Posterior cingulate gyrus (tissue), 11 donors: Measurements from ENCODE around the gene ADAMTSL4.
"Not testable (repeated sequence)": the region's sequence is repeated elsewhere in the genome, so short reads cannot be mapped to it uniquely, and the experiment has no call there.

Experiments used
- DNase-seq, 10 donors: peaks; one replicate each; pipeline versions ENCODE4 v3.0.0 to v3.0.0-alpha.2; 2020 to 2021; ENCODE audit warnings: mixed read lengths in 3 of 10
- intact Hi-C: fragments of 100-400 bp; cut with DNase I; formaldehyde crosslinking; loops from one replicate; pipeline ENCODE4 v1.15.1; 2023

The ADAMTSL4 gene

DNA sequence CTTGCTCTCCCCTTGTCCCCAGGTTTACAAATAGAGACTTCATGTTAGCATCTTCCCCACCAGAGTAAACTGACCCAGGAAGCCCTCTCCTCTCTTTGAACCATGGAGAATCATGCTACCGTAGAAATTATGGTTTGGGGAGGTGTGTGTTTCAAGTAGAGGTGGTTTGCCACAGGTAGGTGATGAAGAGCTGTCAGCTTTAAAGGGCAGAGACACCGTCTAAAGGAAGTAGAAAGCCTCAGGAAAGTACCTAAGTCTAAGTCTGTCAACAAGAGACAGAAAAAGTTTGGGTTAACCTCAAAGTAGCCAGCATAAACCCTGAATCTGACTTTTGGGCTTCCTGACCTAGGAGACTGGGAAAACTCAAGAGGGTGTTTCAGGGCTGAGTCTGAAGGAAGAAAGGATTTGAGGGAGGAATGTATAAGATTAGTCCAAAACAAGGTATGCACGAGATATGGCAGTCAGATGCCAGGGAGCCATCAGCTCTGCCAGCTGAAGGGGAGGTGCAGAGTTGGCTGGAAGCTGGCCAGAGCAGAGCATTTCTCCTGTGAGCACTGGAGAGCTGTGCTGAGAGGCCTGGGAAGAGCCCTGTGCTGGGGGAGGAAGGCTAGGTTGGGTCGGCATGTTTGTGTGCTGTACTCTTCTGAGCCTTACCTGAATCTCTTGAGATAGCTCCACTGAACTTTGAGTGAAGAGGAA lies 14.3 kb downstream of the ADAMTSL4 start:
- peak in 1 of 10 donors; percentile 67 for DNase-seq
- intact Hi-C loops, result no loop called here

DNA sequence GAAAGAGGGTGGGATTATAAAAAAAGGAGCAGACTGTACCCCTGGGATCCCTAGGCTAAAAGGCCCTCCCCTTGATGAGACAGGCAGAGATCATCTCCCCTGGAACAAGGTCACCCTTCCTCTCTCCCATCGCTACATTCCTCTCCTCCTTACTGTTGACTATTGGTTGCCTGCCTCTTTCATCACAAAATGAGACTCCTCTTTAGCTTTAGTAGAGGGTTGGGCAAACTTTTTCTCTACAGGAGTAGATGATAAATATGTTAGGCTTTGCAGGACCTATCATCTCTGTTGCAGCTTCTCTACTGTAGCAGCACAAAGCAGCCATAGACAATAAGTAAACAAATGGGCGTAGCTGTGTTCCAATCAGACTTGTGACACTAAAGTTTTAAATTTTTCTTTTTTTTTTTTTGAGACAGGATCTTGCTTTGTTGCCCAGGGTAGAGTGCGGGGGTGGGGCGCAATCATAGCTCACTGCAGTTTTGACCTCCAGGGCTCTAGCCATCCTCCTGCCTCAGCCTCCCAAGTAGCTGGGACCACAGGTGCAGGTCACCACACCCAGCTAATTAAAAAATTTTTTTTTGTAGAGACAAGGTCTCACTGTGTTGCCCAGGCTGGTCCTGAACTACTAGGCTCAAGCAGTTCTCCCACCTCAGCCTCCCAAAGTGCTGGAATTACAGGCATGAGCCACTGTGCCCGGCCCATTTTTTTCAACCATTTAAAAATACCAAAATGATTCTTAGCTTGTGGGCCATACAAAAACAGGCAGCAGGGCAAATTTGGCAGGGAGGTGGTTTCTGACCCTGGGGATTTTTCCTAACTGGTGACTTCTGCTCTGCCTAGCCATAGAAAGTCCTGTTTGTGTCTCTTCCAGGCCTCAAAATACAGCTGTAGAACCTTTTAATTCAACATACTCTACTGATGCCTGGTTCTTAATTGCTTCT lies 15.1 kb downstream of the ADAMTSL4 start:
- DNase-seq, result peak in 1 of 10 donors; percentile 62
- intact Hi-C loops, result no loop called here

DNA sequence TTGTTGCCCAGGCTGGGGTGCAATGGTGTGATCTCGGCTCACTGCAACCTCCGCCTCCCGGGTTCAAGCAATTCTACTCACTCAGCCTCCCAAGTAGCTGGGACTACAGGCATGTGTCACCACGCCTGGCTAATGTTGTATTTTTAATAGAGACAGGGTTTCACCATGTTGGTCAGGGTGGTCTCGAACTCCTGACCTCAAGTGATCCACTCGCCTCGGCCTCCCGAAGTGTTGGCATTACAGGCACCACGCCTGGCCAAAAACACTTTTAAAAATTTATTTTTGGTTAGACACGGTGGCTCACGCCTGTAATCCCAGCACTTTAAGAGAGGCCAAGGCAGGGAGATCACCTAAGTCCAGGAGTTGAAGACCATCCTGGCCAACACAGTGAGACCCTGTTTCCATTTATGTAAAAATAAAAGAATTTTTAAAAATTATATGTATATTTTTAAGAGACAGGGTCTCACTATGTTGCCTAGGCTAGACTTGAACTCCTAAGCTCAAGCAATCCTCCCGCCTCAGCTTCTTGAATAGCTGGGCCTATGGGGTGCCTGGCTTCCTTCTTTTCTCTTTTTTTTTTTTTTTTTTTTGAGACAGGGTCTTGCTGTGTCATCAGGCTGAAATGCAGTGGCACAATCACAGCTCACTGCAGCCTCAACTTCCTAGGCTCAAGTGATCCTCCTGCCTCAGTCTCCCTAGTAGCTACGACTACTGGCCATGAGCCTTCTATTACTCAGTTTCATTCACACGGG lies 16.2 kb downstream of the ADAMTSL4 start:
- intact Hi-C loops, DNase-seq: not testable (repeated sequence)

DNA sequence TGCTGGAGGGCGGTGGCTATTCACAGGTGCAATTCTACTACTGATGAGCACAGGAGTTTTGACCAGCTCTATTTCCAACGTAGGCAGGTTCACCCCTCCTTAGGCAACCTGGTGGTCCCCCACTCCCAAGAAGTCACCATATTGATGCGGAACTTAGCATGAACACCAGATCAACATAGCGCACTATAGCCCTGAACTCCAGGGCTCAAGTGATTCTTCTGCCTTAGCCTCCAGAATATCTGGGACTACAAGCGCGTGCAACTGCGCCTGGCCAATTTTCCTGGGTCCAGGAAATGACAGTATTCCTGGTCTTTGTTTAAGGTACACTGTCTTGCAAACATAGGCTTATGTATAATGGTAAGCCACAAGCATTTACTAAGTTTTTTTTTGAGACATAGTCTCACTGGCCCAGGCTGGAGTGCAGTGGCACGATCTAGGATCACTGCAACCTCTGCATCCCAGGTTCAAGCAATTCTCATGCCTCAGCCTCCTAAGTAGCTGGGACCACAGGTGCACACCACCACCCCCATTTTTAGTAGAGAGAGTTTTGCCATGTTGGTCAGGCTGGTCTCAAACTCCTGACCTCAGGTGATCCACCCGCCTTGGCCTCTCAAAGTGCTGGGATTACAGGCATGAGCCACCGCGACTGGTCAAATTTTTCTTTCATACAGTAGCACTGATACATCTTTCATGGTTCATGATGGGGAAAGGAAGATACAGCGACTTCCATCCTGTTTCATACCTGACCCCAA lies 17.6 kb downstream of the ADAMTSL4 start:
- intact Hi-C loops, result no loop called here
- peak in 1 of 10 donors; percentile 55 for DNase-seq

DNA sequence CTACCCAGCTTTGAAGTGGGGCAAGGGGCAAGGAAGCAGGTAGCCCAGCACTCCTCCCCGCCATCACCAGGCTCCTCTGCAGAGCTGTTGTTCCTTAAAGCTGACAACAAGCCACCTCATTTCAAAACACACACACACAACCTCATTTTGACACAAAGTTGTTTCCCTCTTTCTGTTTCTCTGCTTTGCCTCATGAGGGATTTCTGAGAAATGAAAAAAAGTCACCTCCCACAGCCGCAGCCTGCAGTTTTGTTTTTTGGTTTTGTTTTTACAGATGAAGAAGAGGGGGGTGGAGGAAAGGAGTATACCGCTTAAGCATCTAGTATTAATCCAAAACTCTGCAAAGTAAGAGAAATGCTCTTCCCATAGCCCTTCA lies 18.1 kb downstream of the ADAMTSL4 start:
- intact Hi-C loops, result no loop called here
- DNase-seq, result peak in 1 of 10 donors; percentile 32

DNA sequence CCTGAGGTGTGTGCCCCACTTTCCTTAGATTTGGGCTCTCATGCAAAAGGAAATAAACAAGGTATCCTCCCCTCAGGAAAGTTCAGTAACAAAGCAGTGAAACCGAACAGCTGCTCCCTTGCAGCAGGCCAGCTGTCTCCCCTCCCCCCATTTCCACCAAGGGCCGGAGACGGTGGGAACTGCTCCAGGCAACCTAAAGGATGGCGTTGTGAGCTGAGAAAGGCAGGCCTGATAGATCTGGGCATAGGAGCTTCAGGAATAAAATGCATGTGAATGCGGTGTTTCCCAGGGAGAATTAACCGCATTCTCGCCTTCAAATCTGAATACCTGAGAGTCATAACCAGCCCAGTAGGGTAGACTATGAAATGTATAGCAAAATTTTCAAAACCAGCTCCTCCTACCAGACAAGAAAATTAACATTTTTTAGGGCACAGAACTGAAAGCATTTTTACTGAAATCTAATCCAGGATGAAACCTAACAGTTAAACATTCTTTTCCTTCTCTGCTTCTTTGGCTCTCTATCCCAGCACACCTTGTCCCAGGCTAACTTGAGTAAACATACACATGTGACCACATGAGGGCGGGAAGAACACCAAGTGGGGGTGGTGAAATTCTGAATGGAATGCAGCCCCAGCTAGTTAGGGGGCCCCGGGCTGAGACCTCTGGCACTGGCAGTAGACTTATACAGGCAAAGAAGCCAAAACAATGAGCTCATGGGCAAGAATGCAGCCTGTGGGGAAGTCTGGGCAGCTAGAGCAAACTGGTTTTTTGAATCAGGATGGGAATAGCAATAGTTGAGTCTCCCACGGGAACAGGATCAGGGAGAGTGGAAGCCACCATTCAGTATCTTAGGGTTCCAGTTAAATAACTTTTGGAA lies 18.7 kb downstream of the ADAMTSL4 start:
- intact Hi-C loops, result no loop called here
- DNase-seq, result peak in 4 of 10 donors; percentile 25 to 85 (median 46)

DNA sequence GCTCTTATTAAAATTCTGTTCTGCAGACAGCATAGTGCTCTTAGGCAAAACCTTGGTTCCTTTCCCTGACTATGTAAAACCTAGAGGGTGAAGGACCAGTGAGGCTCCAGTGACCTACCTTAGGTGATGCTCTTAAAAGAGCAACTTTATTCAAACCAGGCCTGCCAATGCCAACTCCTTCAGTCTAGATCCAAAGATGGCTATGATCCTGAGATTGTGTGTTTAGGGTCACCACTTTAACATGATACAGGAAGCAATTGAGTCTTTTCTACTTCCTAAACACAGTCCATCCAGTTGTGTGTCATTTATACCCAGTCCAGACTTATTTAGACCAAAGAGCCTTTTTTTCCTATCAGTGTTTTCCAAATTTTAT lies 19.4 kb downstream of the ADAMTSL4 start:
- no peak for DNase-seq
- intact Hi-C loops, result no loop called here

DNA sequence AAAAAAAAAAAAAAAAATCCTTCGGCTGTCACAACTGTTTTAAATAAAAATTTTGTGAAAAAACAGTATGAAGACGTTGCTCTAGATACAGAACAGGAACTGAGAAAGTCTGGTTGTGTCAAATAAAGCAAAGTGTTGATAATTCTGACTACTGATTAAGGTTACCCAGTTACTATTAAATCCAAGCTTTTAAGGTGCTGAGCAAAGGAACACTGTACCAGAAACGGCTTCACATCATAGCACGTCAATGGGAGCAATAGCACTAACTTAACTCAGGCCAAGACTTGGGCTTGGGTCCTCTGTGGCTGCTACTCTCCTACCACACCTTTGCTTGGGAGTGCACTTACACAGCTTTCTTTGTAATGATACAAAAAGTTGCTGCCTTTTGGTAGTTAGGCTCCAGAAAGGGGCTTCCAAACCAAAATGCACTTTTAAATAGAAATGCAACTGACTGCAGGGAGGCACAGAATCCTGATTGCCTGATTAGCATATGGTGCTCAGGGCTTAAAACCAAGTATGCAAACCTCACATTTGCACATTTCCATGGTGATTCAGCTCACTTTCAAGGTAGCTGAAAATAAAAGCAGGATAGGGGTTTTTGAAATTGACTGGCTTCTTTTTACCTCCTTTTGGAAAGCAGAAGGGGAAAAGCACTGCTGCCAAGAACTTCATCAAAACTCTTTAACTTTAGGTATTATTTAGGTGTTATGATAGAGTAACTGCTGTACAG lies 23.9 kb downstream of the ADAMTSL4 start:
- intact Hi-C loops, result no loop called here
- no peak for DNase-seq

DNA sequence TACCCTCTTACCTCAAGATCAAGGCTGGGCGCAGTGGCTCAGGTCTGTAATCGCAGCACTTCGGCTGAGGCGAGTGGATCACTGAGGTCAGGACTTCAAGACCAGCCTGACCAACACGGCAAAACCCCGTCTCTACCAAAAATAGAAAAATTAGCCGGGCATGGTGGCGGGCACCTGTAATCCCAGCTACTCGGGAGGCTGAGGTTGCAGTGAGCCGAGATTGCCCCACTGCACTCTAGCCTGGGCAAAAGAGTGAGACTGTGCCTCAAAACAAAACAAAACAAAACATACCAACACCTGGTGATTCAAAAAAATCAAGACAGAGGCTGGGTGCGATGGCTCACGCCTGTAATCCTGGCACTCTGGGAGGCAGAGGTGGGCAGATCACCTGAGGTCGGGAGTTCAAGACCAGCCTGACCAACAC lies 24.5 kb downstream of the ADAMTSL4 start:
- intact Hi-C loops, result not testable (repeated sequence)
- peak in 1 of 10 donors; percentile 34 for DNase-seq

DNA sequence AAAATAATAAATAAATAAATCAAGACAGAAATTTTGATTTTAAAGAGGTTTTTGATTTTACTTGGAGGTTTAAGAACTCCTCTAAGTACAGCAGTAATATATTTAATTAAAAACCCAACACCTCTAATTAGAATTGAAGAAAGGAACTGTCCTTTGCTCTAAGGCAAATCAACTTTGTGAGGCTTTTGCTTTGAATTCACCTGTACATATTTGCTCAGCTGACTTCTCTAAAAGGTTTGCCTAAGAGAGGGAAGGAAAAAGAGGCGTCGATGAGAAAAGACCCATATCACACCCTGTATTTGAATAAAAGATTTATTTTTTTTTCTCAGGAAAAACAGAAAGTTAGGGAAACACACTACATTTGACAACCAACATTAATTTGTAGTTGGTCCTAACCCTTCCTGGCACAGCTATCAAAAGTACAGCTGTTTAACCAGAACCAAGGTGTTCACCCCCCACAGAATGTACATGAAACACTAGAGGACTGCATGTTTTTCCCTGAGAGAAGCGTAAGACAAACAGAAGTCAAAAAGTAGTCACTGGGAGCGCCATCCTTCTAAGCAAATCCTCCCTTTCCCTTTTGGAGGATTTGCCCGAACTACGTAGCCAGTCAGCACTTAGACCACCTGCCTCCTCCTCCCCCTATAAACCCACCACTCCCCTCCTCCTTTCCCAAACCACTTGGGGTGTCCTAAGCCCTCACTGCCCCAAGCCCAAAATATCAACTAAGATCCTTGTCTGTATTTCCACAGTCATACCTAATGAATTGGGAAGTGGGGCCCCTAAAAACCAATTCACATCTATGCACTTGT lies 25.3 kb downstream of the ADAMTSL4 start:
- intact Hi-C loops, result no loop called here
- no peak for DNase-seq

DNA sequence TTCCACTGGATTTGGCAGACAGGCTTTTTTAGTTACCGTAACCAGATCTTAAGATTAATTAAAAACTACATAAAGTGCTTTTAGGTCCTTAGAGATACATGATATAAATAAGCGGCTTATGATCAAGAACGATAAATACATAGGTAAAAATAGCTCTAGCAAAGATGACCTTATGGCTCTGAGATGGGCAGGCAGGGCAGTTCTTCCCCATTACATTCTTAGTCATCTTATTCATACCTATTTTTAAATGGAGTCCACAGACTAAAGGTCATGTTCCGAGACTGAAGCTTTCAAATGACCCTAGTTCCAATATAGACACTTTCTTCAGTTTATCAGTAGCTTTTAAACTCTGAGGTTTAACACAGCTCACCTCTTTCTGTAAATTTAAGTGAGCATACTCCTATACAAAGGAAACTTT lies 25.9 kb downstream of the ADAMTSL4 start:
- intact Hi-C loops, result no loop called here
- DNase-seq, result no peak

DNA sequence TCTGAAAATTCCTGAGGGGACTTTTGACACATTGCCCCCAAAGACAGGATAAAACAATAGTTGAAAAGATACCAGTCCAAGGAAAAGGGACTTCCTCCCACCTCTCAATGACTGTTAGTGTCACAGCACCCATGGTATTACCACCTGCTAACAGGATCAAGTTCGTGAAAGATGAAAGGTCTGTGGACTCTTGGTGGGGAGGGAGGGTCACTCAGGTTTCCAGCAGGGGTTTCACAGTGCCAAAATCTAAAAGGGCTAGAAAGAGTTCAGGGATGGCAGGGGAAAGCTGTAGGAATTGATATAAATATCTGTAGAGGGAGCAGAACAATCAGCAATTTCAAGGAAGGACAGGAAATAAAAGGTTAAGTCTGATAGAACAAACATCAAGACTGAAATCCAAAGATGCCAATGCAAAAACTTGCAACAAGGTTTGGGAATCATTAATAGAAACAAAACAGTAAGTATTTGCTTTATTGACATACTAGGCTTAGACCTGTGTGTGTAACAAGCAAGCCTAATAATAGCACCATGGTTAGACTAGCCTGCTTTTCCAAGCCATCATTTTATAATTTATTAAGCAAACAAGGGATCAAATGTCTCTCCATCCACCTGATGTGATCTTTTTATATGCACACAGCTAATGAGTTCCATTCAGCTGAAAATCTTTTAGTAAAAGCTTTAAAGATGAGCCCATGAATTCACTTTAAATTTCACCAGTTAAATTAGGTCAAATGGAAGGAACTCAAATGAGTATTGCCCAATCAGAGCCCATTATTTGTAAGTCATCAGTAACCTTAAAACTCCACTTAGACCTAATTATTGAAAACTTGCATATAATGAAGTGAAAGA lies 26.5 kb downstream of the ADAMTSL4 start:
- no peak for DNase-seq
- intact Hi-C loops, result no loop called here

DNA sequence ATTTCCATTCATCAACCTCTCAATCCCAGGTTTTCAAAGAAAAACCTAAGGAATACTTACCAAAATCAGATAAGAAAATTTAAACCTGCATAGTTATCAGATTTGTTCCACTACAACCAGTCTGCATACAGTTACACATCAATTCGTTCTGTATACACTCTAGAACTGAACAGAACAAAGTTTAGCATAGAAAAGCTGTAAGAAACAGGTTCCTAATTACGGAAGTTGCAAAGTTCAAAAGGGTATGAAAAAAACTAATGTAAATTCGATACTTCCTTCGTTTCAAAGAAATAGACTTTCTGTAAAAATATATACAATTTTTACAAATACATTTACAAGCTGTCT lies 27.1 kb downstream of the ADAMTSL4 start:
- DNase-seq, result no peak
- intact Hi-C loops, result no loop called here

DNA sequence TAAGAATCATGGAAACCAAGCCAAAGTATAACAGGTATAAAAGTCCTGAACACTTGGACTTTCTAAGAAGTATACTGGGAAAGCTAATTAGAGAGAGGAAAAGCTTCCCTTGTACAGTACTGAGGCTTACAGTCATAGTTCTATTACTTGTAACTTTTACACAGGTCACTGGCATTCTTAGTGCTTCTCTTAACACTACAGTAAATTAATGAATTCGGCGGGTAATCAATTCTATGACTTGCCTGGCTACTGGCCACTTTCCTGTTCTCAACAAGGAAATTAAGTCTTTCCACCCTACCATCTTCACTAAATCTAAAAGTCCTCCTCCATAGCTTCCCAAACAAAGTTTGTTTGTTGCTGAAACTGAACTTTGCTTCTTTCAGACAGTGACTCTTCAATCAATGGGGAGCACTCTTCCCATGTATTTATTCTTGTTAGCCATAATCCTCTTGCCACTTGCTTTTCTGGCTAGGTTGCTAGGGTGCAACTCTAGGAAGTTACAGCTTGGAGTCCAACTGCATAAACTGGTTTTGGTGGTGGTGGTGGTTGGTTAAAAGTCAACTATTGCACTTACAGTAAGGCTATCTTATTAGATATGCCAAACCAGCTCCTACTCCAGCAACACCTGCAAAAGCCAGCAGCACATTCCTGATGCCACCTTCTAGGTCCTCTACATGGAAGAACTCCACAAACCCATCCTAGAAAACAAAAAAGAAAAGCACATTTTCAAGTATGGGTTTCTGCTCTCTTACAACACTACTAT lies 27.8 kb downstream of the ADAMTSL4 start:
- intact Hi-C loops, result no loop called here
- DNase-seq, result no peak

DNA sequence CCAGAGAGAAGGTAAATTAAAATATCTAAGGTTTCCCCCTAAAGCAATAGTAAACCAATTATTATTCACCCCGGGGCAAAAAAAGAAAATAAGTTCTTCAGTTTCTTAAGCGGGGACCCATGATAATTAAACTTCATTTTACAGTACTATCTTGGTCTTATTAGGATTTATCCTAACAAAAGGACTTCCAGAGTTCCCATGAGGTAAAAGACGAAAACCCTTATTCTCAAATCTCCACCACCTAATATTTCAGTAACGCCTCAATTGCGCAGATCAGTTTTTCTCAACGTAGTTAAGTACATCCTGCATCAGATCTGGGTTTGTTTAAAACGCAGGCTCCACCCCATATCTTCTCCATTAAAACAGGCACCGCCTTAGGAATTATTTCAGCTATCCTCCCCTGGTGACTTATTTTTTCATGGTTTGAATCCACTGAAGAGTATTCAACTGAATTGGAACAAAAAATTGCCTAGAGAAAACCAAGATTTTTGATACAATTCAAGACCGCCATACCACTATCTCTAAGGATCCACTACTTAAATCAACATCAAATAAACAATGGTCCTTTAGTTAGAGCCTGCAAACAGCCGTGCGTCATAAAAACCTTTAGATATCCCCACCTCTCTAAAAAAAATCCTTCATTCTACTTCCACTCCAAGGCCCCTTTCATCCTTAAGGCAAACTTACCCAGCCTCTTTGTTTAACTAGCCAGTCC lies 28.5 kb downstream of the ADAMTSL4 start:
- no peak for DNase-seq
- intact Hi-C loops, result loop anchor here (2.0 kb wide), 1 partner anchor 51 kb away; the partner anchor contains the start of gene ENSA
